HepG2 (cell line): ENCODE data around the gene PTCRA. TPM values are rescaled to one million over a fixed set of nuclear protein-coding genes. Genes with fewer than 3 reads are reported as not detected.
"Not testable (repeated sequence)": the region's sequence is repeated elsewhere in the genome, so short reads cannot be mapped to it uniquely, and the experiment has no call there.

Experiments used
- ATAC-seq: fragments of 200-7000 bp; cut with Tn5 transposase; 3 replicates; pipeline ENCODE4 v1.9.1; 2020; ENCODE audit warnings: mild to moderate bottlenecking, moderate library complexity
- BruUV-seq: library from RNA; stranded (reverse); fragments of 400-500 nt; replicated peaks from 2 replicates; lab custom pipeline; 2021; lab: Mats Ljungman, UMichigan
- CTCF ChIA-PET: fragments of 300-600 bp; formaldehyde crosslinking; extraction: SDS; loops from one replicate; lab custom pipeline; 2021; ENCODE audit warnings: low total read pairs, inconsistent platforms, low intra/inter-chr PET ratio; lab: Yijun Ruan, JAX
- POLR2A ChIA-PET: fragments of 350-600 bp; sonication (Branson Sonifier 250); formaldehyde crosslinking; loops from one replicate; lab custom pipeline; 2020; ENCODE audit warnings: antibody characterized with exemption, inconsistent platforms; lab: Yijun Ruan, JAX
- DNase-seq: peaks from one replicate; pipeline ENCODE4 v3.0.0-alpha.2; 2015; ENCODE audit warnings: low spot score
- FAIRE-seq: peaks from 3 replicates; lab custom pipeline; 2011; peaks lifted over from hg19 to GRCh38; lab: Jason Lieb, UNC
- H2AFZ ChIP-seq: one replicate; pipeline ENCODE4 v1.6.1; 2011; ENCODE audit warnings: low read length, inconsistent platforms
- H3K27ac ChIP-seq: fragments of 300-600 bp; 3 replicates; pipeline ENCODE4 v1.8.0; 2011; ENCODE audit warnings: mixed run types, mild to moderate bottlenecking, mixed read lengths, low read length, inconsistent platforms; ENCODE audit not compliant: insufficient read depth; ENCODE audit errors: extremely low read length
- H3K27me3 ChIP-seq, 2 experiments: fragments of 200-600 bp in 1 of 2; 2 replicates in 1 of 2; 3 replicates in 1 of 2; pipeline versions ENCODE4 v1.6.0 to v1.8.0; 2011; ENCODE audit warnings: low read length in 2 of 2, mild to moderate bottlenecking in 2 of 2, moderate library complexity in 2 of 2, inconsistent platforms in 1 of 2; ENCODE audit not compliant: insufficient read depth in 2 of 2, control insufficient read depth in 1 of 2
- H3K36me3 ChIP-seq, 2 experiments: fragments of 200-600 bp in 1 of 2; replicated peaks in 1 of 2; 2 replicates in 1 of 2; 3 replicates in 1 of 2; pipeline versions ENCODE4 v1.5.1 to v1.8.0; 2011; ENCODE audit warnings: low read length in 2 of 2, inconsistent platforms in 1 of 2; ENCODE audit not compliant: insufficient read depth in 2 of 2, control insufficient read depth in 1 of 2
- H3K4me1 ChIP-seq: 2 replicates; pipeline ENCODE4 v1.5.1; 2012; ENCODE audit warnings: low read length, inconsistent platforms; ENCODE audit not compliant: insufficient read depth
- H3K4me2 ChIP-seq: 2 replicates; pipeline ENCODE4 v1.6.0; 2011; ENCODE audit warnings: low read depth, low read length, inconsistent platforms
- H3K4me3 ChIP-seq, 3 experiments: fragments of 200-600 bp in 1 of 3; sonication (generic), shearing (Covaris generic) in 1 of 3; replicated peaks in 1 of 3; 2 replicates each; pipeline ENCODE4 v1.5.1; 2011 to 2016; ENCODE audit warnings: low read length in 3 of 3, inconsistent platforms in 2 of 3, low read depth in 2 of 3, mild to moderate bottlenecking in 2 of 3, control low read depth in 1 of 3, mixed read lengths in 1 of 3; ENCODE audit not compliant: insufficient read depth in 1 of 3
- H3K79me2 ChIP-seq: one replicate; pipeline ENCODE4 v1.6.1; 2011; ENCODE audit warnings: low read length, inconsistent platforms; ENCODE audit not compliant: insufficient read depth
- H3K9ac ChIP-seq: 2 replicates; pipeline ENCODE4 v1.6.0; 2011; ENCODE audit warnings: mild to moderate bottlenecking, low read depth, low read length, inconsistent platforms; ENCODE audit not compliant: insufficient read depth
- H3K9me3 ChIP-seq: 2 replicates; pipeline ENCODE4 v1.5.1; 2012; ENCODE audit warnings: mild to moderate bottlenecking, low read length
- H4K20me1 ChIP-seq: 2 replicates; pipeline ENCODE4 v1.6.0; 2011; ENCODE audit warnings: inconsistent platforms, mild to moderate bottlenecking, low read length, moderate library complexity; ENCODE audit not compliant: insufficient read depth
- MTA1 ChIP-seq: sonication (generic); formaldehyde crosslinking; IDR thresholded peaks from 2 replicates; pipeline ENCODE4 v1.4.0; 2020; ENCODE audit warnings: missing genetic modification reagents, mild to moderate bottlenecking, borderline replicate concordance
- ZBTB38 ChIP-seq: sonication (generic); formaldehyde crosslinking; IDR thresholded peaks from 2 replicates; pipeline ENCODE4 v1.5.1; 2020; ENCODE audit warnings: mild to moderate bottlenecking, missing genetic modification reagents
- ZBTB42 ChIP-seq: sonication (generic); formaldehyde crosslinking; IDR thresholded peaks from 2 replicates; pipeline ENCODE4 v1.5.0; 2020; ENCODE audit warnings: mild to moderate bottlenecking, missing genetic modification reagents
- ZNF34 ChIP-seq: sonication (generic); formaldehyde crosslinking; IDR thresholded peaks from 2 replicates; pipeline ENCODE4 v1.4.0; 2020; ENCODE audit warnings: mild to moderate bottlenecking, missing genetic modification reagents, borderline replicate concordance
- WGBS: methylation state at CpG from one replicate; pipeline ENCODE4 v1.1.6; 2017; ENCODE audit warnings: low lambda C conversion rate; 5-methylcytosine and 5-hydroxymethylcytosine counted together
- in situ Hi-C: cut with HindIII; loops from 2 replicates; pipeline ENCODE4 v1.10.0; 2017; ENCODE audit warnings: low pct_unique_long_range_greater_than_20kb; ENCODE audit not compliant: extremely low pct_ligation_motif_present
- intact Hi-C: fragments of 100-400 bp; cut with micrococcal nuclease; formaldehyde crosslinking; loops from one replicate; pipeline ENCODE4 v1.10.0; 2022; ENCODE audit not compliant: unreplicated experiment
- polyA plus RNA-seq, 8 experiments: library from polyadenylated mRNA; depleted of rRNA in 3 of 8; stranded (reverse) in 7 of 8; unstranded in 1 of 8; fragments of >200 nt; fragmentation: Illumina TruSeq in 4 of 8; extraction: Trizol in 4 of 8; gene quantifications; 2 replicates each; pipeline versions ENCODE4 v1.2.1 to v1.2.3, GENCODE V29; 2011 to 2016; ENCODE audit warnings: low read depth in 4 of 8, missing spikeins in 1 of 8, mixed read lengths in 1 of 8; ENCODE audit not compliant: insufficient read depth in 1 of 8
- total RNA-seq, 5 experiments: library from RNA; depleted of rRNA; stranded (reverse); fragments of >200 nt; fragmentation: Illumina TruSeq; extraction: Trizol; gene quantifications; 2 replicates each; pipeline ENCODE4 v1.2.3, GENCODE V29; 2016; ENCODE audit warnings: low read depth in 1 of 5
- TF ChIP-seq, protein P1 (sequence below): sonication (generic); formaldehyde crosslinking; IDR thresholded peaks from 2 replicates; pipeline ENCODE4 v1.8.1; 2023; ENCODE audit warnings: mild to moderate bottlenecking, missing genetic modification reagents, borderline replicate concordance
- TF ChIP-seq, protein P2 (sequence below): IDR thresholded peaks from 2 replicates; pipeline ENCODE4 v1.6.1; 2016; ENCODE audit warnings: mild to moderate bottlenecking, missing biosample characterization, missing genetic modification reagents

PTCRA gene
- total and polyA plus RNA-seq, 2 of the 13 experiments (the other 11 are each of a cell fraction or from before 2014, with no cell fraction given): not detected

DNA sequence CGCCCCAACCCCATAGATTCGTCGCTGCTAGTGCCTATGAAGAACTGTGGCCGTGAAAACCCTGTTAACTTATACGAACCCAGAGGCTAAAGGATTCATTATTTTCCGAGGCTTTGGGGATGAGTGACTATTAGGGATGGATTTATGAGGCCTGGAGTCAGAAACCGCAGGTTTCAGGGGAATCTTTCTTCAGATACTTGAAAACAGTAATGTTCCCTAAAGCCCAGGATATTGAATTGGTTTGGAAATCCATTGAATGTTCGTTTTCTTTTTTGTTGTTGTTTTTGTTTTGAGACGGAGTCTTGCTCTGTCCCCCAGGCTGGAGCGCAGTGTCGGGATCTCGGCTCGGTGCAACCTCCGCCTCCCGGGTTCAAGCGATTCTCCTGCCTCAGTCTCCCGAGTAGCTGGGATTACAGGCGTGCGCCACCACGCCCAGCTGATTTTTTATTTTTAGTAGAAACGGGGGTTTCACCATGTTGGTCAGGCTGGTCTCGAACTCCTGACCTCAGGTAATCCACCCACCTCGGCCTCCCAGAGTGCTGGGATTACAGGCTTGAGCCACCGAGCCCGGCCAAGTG is 35.5 kb upstream of the PTCRA start (continued):
- 0 out of 2 replicates have a peak, but pooled peaks have one; percentile 10 for TF ChIP-seq ZNF34
- TF ChIP-seq, protein P1, sequence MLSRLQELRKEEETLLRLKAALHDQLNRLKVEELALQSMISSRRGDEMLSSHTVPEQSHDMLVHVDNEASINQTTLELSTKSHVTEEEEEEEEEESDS (CRISPR knock-in tag): peak; percentile 19; the same call in 1 of the 2 replicates
- TF ChIP-seq, protein P2, sequence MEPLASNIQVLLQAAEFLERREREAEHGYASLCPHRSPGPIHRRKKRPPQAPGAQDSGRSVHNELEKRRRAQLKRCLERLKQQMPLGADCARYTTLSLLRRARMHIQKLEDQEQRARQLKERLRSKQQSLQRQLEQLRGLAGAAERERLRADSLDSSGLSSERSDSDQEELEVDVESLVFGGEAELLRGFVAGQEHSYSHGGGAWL: 0 out of 2 replicates have a peak, but pooled peaks have one; percentile 29
- TF ChIP-seq MTA1: 0 out of 2 replicates have a peak, but pooled peaks have one; percentile 11

DNA sequence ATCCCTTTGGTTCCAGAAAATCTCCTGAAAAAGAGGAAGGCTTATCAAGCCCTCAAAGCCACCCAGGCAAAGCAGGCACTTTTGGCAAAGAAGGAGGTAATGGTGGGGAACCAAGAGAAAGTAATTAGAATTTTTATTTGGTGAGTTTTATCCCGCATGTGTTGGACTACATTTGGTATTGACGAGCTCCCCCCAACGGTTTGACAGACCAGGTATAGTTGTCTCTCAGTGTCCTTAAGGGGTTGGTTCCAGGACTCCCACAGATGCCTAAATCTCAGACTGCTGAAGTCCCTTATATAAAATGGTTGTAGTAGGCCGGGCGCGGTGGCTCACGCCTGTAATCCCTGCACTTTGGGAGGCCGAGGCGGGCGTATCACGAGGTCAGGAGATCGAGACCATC is 35.0 kb upstream of the PTCRA start:
- ATAC-seq, in situ Hi-C loops, H3K9me3 ChIP-seq, CTCF ChIA-PET, intact Hi-C loops, H3K27ac ChIP-seq, H2AFZ ChIP-seq, H3K27me3 ChIP-seq, DNase-seq, FAIRE-seq, BruUV-seq: not testable (repeated sequence)
- Histone ChIP-seq H3K9ac (peak overlapping the region; percentile 97), H3K4me2 (peak overlapping the region; percentile 84), H3K4me1 (peaks cover 69% of the 10 kb centered on the region), H4K20me1 (peaks cover 11% of the 10 kb centered on the region), H3K36me3 (peaks cover 25 to 37% of the 10 kb centered on the region in 2 experiments), H3K4me3 (peak overlapping the region; percentile 85 to 92 (median 89)), H3K79me2 (peaks cover 42% of the 10 kb centered on the region)
- WGBS: 89% methylated on average over 12 of the region's 12 CpGs
- POLR2A ChIA-PET: interaction anchor here (0.9 to 6.4 kb wide), 7 partner anchors 9 to 178 kb away, joined by 3 to 147 read pairs (median 12); partner anchors contain the start of genes GNMT, KLC4, MRPL2 and PPP2R5D
- TF ChIP-seq ZBTB42 (CRISPR knock-in tag) (0 out of 2 replicates have a peak, but pooled peaks have one; percentile 48), ZBTB38 (peak; percentile 66; the same call in 1 of the 2 replicates)
